Testis (tissue), 3 donors: ENCODE data around the gene DNAH9. TPM values are rescaled to one million over a fixed set of nuclear protein-coding genes. Genes with fewer than 3 reads are reported as not detected.

Source experiments
- DNase-seq: peaks from one replicate; pipeline ENCODE4 v3.0.0-alpha.2; 2019
- H3K27ac ChIP-seq, 2 donors: fragments of 200-600 bp; sonication (generic); one replicate each; pipeline ENCODE4 v1.5.1; 2019
- H3K27me3 ChIP-seq: fragments of 200-600 bp; sonication (generic); one replicate; pipeline ENCODE4 v1.5.1; 2019
- H3K36me3 ChIP-seq: fragments of 200-600 bp; sonication (generic); one replicate; pipeline ENCODE4 v1.5.1; 2017; ENCODE audit warnings: low read depth; ENCODE audit errors: missing control alignments
- H3K4me1 ChIP-seq: fragments of 200-600 bp; sonication (generic); one replicate; pipeline ENCODE4 v1.5.1; 2019
- H3K4me3 ChIP-seq, 2 donors: fragments of 200-600 bp; sonication (generic); one replicate each; pipeline ENCODE4 v1.5.1; 2017 to 2019
- H3K9me3 ChIP-seq: fragments of 200-600 bp; sonication (generic); one replicate; pipeline ENCODE4 v1.5.1; 2017
- CTCF ChIP-seq, 3 experiments: fragments of 450-650 bp in 2 of 3; fragments of 200-600 bp in 1 of 3; sonication (generic) in 1 of 3; IDR thresholded peaks; one replicate each; pipeline ENCODE4 v1.5.1; 2016 to 2019; ENCODE audit warnings: antibody characterized with exemption in 3 of 3, mild to moderate bottlenecking in 2 of 3, moderate library complexity in 1 of 3
- POLR2A ChIP-seq: fragments of 450-650 bp; IDR thresholded peaks from one replicate; pipeline ENCODE4 v1.6.1; 2017; ENCODE audit warnings: antibody characterized with exemption, mild to moderate bottlenecking, moderate library complexity
- WGBS, 2 donors: methylation state at CpG; one replicate each; pipeline ENCODE4 v1.1.5; 2018; 5-methylcytosine and 5-hydroxymethylcytosine counted together
- intact Hi-C: fragments of 100-400 bp; cut with DNase I; formaldehyde crosslinking; loops from one replicate; pipeline ENCODE4 v1.15.1; 2023; ENCODE audit warnings: low total_unique reads
- polyA plus RNA-seq: library from polyadenylated mRNA; stranded (reverse); fragments of 350-450 nt; fragmentation: Illumina TruSeq; extraction: RNeasy Lipid Tissue Mini Kit (QIAGEN cat#74804); gene quantifications from one replicate; pipeline ENCODE4 v1.2.3, GENCODE V29; 2014; ENCODE audit warnings: low read depth, low replicate concordance; ENCODE audit not compliant: insufficient read depth
- total RNA-seq, 2 donors: library from RNA; depleted of rRNA; stranded (reverse); fragments of >200 nt; gene quantifications; one replicate each; pipeline ENCODE4 v1.2.3, GENCODE V29; 2016

Gene DNAH9
- total and polyA plus RNA-seq, 3 donors from 2014 or later = 15.4 to 22.9 (median 19.4) TPM

DNA sequence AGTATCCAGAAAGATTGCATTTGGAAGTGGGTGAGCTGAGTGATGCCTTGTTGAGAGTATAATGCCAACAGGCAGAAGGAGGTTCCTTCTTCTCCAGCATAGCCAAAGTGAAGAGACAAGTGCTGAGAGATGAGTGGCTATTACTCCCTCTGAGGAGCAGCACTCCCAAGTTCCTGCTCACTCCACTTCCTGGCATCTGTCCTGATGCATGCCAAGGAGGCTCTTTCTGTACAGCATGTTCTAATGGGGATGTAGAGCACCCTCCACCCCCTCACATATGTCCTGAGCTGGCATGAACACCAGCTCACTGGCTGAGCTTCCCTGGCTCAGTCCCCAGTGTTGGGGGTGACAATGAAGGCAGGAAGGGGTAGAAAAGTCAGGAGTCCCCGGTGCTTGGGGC, 44.2 kb upstream of the DNAH9 start:
- intact Hi-C loops = no loop called here

DNA sequence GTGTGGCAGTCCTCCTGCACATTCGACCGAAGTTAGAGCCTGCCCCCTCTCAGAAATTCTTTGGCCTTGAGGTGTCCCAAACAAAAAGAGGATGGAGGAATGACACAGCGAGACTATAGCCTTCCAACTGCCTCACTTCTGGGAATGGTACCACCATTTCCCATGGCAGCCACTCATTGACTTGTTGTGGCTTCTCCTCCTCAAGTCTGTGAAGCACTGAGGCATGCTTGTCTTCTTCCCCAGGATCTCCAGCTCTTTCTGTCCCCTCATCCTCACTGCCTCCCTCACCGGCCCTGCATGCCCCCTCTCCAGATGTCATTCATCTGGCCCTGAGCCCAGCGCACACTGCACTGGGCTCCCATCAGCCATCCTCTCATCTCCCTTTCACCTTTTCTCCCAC, 43.7 kb upstream of the DNAH9 start:
- Histone ChIP-seq H3K4me1 (peaks cover 10% of the 10 kb centered on the region), H3K27me3 (no peaks in the 10 kb centered on the region), H3K9me3 (no peaks in the 10 kb centered on the region), H3K27ac (no peak overlapping the region), H3K4me3 (no peak overlapping the region), H3K36me3 (no peaks in the 10 kb centered on the region)
- TF ChIP-seq CTCF (IDR thresholded peaks at IDR 0.05) (no peak), POLR2A (no peak)
- DNase-seq = no peak
- intact Hi-C loops = no loop called here
- 83 to 85% methylated on average over 5 of the region's 5 CpGs for WGBS, 2 donors

More for the DNA sequence above, 44.2 kb upstream of the DNAH9 start:
- Histone ChIP-seq H3K27ac (no peak overlapping the region), H3K36me3 (no peaks in the 10 kb centered on the region), H3K4me3 (no peak overlapping the region), H3K27me3 (no peaks in the 10 kb centered on the region), H3K9me3 (no peaks in the 10 kb centered on the region), H3K4me1 (peaks cover 10% of the 10 kb centered on the region)
- DNase-seq = no peak
- TF ChIP-seq CTCF (IDR thresholded peaks at IDR 0.05) (no peak), POLR2A (no peak)
- WGBS, 2 donors = 80 to 81% methylated on average over 1 of the region's 1 CpG

- no peak overlapping the region for H3K27ac ChIP-seq
- H3K27me3 ChIP-seq = no peaks in the 10 kb centered on the region
- H3K36me3 ChIP-seq = no peaks in the 10 kb centered on the region
- no peaks in the 10 kb centered on the region for H3K9me3 ChIP-seq
- DNase-seq = no peak
- TF ChIP-seq POLR2A (no peak), CTCF (IDR thresholded peaks at IDR 0.05) (no peak)
- peaks cover 10% of the 10 kb centered on the region for H3K4me1 ChIP-seq
- 94 to 96% methylated on average over 6 of the region's 6 CpGs for WGBS, 2 donors
- intact Hi-C loops = no loop called here
- H3K4me3 ChIP-seq = no peak overlapping the region
These were observed 42.7 kb upstream of the DNAH9 start for GRCh38 chr17:11555530-11555929.

DNA sequence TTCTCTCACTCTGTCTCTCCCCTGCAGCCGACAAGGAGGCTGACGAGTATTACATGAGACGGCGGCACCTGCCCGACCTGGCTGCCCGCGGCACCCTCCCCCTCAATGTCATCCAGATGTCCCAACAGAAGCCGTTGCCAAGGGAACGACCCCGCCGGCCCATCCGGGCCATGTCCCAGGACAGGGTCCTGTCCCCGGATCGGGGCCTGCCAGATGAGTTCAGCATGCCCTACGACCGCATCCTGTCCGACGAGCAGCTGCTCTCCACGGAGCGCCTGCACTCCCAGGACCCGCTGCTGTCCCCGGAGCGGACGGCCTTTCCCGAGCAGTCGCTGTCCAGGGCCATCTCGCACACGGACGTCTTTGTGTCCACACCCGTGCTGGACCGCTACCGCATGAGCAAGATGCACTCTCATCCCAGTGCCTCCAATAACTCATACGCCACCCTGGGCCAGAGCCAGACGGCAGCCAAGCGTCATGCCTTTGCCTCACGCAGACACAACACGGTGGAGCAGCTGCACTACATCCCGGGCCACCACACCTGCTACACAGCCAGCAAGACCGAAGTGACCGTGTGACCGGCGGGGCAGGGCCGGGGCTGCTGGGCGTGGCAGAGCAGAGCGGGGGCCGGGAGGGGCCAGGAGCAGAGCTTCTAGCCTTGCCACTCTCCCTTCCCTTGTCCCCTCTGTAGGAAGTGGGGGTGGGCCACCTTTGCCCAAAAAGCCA, 40.4 kb upstream of the DNAH9 start:
- DNase-seq = no peak
- intact Hi-C loops = no loop called here

More for the DNA sequence above, 40.4 kb upstream of the DNAH9 start:
- Histone ChIP-seq H3K4me1 (no peaks in the 10 kb centered on the region), H3K27ac (no peak overlapping the region), H3K27me3 (no peaks in the 10 kb centered on the region), H3K36me3 (no peaks in the 10 kb centered on the region), H3K9me3 (no peaks in the 10 kb centered on the region), H3K4me3 (no peak overlapping the region)
- 94 to 95% methylated on average over 28 to 46 of the region's 46 CpGs for WGBS, 2 donors
- no peak for TF ChIP-seq POLR2A
- no peak for TF ChIP-seq CTCF (IDR thresholded peaks at IDR 0.05)
